T-cell (primary cell): ENCODE data around the gene ERN1. TPM values are rescaled to one million over a fixed set of nuclear protein-coding genes. Genes with fewer than 3 reads are reported as not detected.

ENCODE experiments used
- ATAC-seq, 4 experiments: fragments of 200-7000 bp in 3 of 4; fragments of 150-1000 bp in 1 of 4; cut with Tn5 transposase; replicated peaks in 1 of 4; 1 replicate in 3 of 4; 2 replicates in 1 of 4; pipeline ENCODE4 v1.10.0; 2021; ENCODE audit warnings: moderate library complexity in 3 of 4, mild to moderate bottlenecking in 2 of 4, moderate number of reproducible peaks in 1 of 4
- CTCF ChIA-PET, 2 donors: fragments of 300-600 bp; sonication (Branson Sonifier 250); formaldehyde crosslinking; loops; one replicate each; lab custom pipeline; 2022; ENCODE audit warnings: antibody characterized with exemption in 2 of 2; lab: Charles Lee
- POLR2A ChIA-PET, 2 donors: fragments of 300-600 bp; sonication (Branson Sonifier 250); formaldehyde crosslinking; loops; one replicate each; lab custom pipeline; 2022; ENCODE audit warnings: antibody characterized with exemption in 2 of 2; lab: Charles Lee
- DNase-seq, 35 experiments: peaks; one replicate each; pipeline versions ENCODE4 v3.0.0 to v3.0.0-alpha.2; 2013 to 2023
- H3K27ac ChIP-seq: one replicate; pipeline ENCODE4 v1.5.1; 2013; ENCODE audit warnings: low read length
- H3K27me3 ChIP-seq, 2 experiments: replicated peaks in 1 of 2; 1 replicate in 1 of 2; 2 replicates in 1 of 2; pipeline versions ENCODE4 v1.6.1 to v1.7.0; 2013; ENCODE audit warnings: low read length in 1 of 2, mixed read lengths in 1 of 2; ENCODE audit not compliant: control insufficient read depth in 2 of 2, insufficient read depth in 2 of 2; ENCODE audit errors: extremely low read depth in 1 of 2
- H3K36me3 ChIP-seq, 2 donors: 1 replicate in 1 of 2; 2 replicates in 1 of 2; pipeline versions ENCODE4 v1.6.1 to v1.7.0; 2013; ENCODE audit warnings: low read length in 1 of 2; ENCODE audit not compliant: control insufficient read depth in 2 of 2, insufficient read depth in 1 of 2; ENCODE audit errors: extremely low read depth in 1 of 2
- H3K4me1 ChIP-seq, 2 experiments: 1 replicate in 1 of 2; 2 replicates in 1 of 2; pipeline versions ENCODE4 v1.6.1 to v1.7.0; 2013; ENCODE audit warnings: low read length in 2 of 2, mixed read lengths in 1 of 2; ENCODE audit not compliant: insufficient read depth in 2 of 2, control insufficient read depth in 1 of 2; ENCODE audit errors: extremely low read depth in 1 of 2
- H3K4me3 ChIP-seq, 2 donors: 1 replicate in 1 of 2; 2 replicates in 1 of 2; pipeline versions ENCODE4 v1.5.1 to v1.7.0; 2013; ENCODE audit warnings: mild to moderate bottlenecking in 2 of 2, low read length in 1 of 2, moderate library complexity in 1 of 2; ENCODE audit not compliant: control insufficient read depth in 1 of 2; ENCODE audit errors: extremely low read depth in 1 of 2
- H3K9me3 ChIP-seq: 2 replicates; pipeline ENCODE4 v1.7.0; 2013
- H3K27ac Mint-ChIP-seq, 2 donors: one replicate each; pipeline ENCODE4 v1.8.0; 2020 to 2021; ENCODE audit warnings: mild to moderate bottlenecking in 2 of 2, mixed read lengths in 2 of 2
- H3K27me3 Mint-ChIP-seq, 2 donors: one replicate each; pipeline ENCODE4 v1.8.0; 2021 to 2022; ENCODE audit warnings: mixed read lengths in 2 of 2
- H3K36me3 Mint-ChIP-seq: one replicate; pipeline ENCODE4 v1.8.0; 2021; ENCODE audit warnings: mixed read lengths
- H3K4me1 Mint-ChIP-seq, 3 donors: one replicate each; pipeline ENCODE4 v1.8.0; 2020 to 2022; ENCODE audit warnings: mixed read lengths in 3 of 3, mild to moderate bottlenecking in 1 of 3
- H3K4me3 Mint-ChIP-seq, 3 donors: one replicate each; pipeline ENCODE4 v1.8.0; 2020 to 2022; ENCODE audit warnings: mild to moderate bottlenecking in 3 of 3, mixed read lengths in 3 of 3, moderate library complexity in 3 of 3
- H3K9me3 Mint-ChIP-seq, 3 donors: one replicate each; pipeline ENCODE4 v1.8.0; 2020 to 2022; ENCODE audit warnings: mixed read lengths in 3 of 3
- WGBS: methylation state at CpG from one replicate; pipeline ENCODE4 v1.1.5; 2013; ENCODE audit warnings: missing lambda C conversion rate; ENCODE audit not compliant: insufficient coverage; 5-methylcytosine and 5-hydroxymethylcytosine counted together
- total RNA-seq, 35 experiments: library from RNA in 6 of 35; stranded (reverse) in 6 of 35; fragments of 120-200 nt in 1 of 35; gene quantifications; one replicate each; pipeline versions ENCODE4 v1.2.1 to v1.2.4 and lab custom pipeline; 2013 to 2026

ERN1 gene
- total RNA-seq, 5 donors from 2014 or later (not counting 1 experiment from before 2014, with no cell fraction given): 71.2 to 146 (median 112) TPM

GRCh38 chr17:64063088-64063487 is 66.9 kb downstream of the ERN1 start:
- peaks cover 8 to 77% of the 10 kb centered on the region in 2 experiments for H3K4me1 ChIP-seq
- DNase-seq (peak in 5 of 35 experiments; percentile 13 to 37 (median 24)), ATAC-seq (no peak)
- H3K36me3 ChIP-seq: peaks cover 3 to 69% of the 10 kb centered on the region in 2 donors
- H3K27me3 ChIP-seq: no peaks in the 10 kb centered on the region
- ChIA-PET POLR2A (interaction anchor here in 1 of 2 donors (0.7 kb wide), 1 partner anchor 34 kb away, joined by 5 read pairs; no protein-coding TSS in a partner anchor), CTCF (interaction anchor here (0.7 to 4.6 kb wide), 17 partner anchors 12 to 219 kb away, joined by 3 to 107 read pairs (median 5); partner anchors contain the start of gene ERN1 (in 1 of the 2))
- Mint-ChIP-seq H3K4me3 (peak overlapping the region in 2 of 3 donors; percentile 66 to 86), H3K27me3 (no peaks in the 10 kb centered on the region), H3K27ac (peak overlapping the region; percentile 49 to 96), H3K4me1 (peaks cover 6 to 98% (median 69%) of the 10 kb centered on the region in 3 donors), H3K9me3 (no peaks in the 10 kb centered on the region), H3K36me3 (peaks cover 80% of the 10 kb centered on the region)
- H3K4me3 ChIP-seq: peak overlapping the region in 1 of 2 donors; percentile 51
- WGBS: no CpG with 5 or more reads among the region's 5 CpGs
- peak overlapping the region; percentile 68 for H3K27ac ChIP-seq
- no peaks in the 10 kb centered on the region for H3K9me3 ChIP-seq

- no peak overlapping the region for H3K4me3 Mint-ChIP-seq
- CTCF ChIA-PET: interaction anchor here (0.5 to 4.6 kb wide), 6 partner anchors 21 to 142 kb away, joined by 3 to 107 read pairs (median 3); partner anchors contain the start of gene ERN1 (in 1 of the 2)
- no peak overlapping the region for H3K4me3 ChIP-seq
- ATAC-seq (no peak), DNase-seq (no peak)
- peaks cover 3 to 66% of the 10 kb centered on the region in 2 donors for H3K36me3 ChIP-seq
- H3K36me3 Mint-ChIP-seq: peaks cover 80% of the 10 kb centered on the region
- H3K27me3 Mint-ChIP-seq: no peaks in the 10 kb centered on the region
- 63% methylated on average over 5 of the region's 5 CpGs for WGBS
- no peaks in the 10 kb centered on the region for H3K9me3 Mint-ChIP-seq
- peaks cover 3 to 72% of the 10 kb centered on the region in 2 experiments for H3K4me1 ChIP-seq
- H3K27ac ChIP-seq: peak overlapping the region; percentile 68
- H3K27me3 ChIP-seq: no peaks in the 10 kb centered on the region
- POLR2A ChIA-PET: interaction anchor here (0.5 to 0.6 kb wide), 2 partner anchors 9 to 33 kb away, joined by 3 to 7 read pairs; no protein-coding TSS in a partner anchor
- H3K27ac Mint-ChIP-seq: peak overlapping the region; percentile 44 to 82
- peaks cover 14 to 97% (median 58%) of the 10 kb centered on the region in 3 donors for H3K4me1 Mint-ChIP-seq
- no peaks in the 10 kb centered on the region for H3K9me3 ChIP-seq
These were observed 68.6 kb downstream of the ERN1 start for GRCh38 chr17:64061178-64061898.

- peak overlapping the region; percentile 42 to 82 for H3K27ac Mint-ChIP-seq
These were observed 69.6 kb downstream of the ERN1 start for GRCh38 chr17:64060331-64060730.

DNA sequence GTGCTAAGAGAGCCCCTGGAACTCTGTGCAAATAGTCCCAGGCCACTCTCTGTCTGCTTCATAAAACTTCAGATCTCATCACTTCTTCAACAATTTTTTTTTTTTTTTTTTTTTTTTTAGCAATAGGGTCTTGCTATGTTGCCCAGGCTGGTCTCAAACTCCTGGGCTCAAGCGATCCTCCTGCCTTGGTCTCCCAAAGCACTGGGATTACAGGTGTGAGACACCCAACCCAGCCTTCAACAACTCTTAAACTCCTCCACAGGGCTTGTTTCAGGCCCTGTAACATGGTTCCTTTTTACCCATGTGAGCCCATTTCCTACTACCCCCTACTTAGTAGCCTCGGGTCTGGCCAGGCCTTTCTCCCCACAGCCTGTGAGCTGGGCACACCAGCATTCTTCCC is 70.2 kb downstream of the ERN1 start:
- H3K9me3 Mint-ChIP-seq: no peaks in the 10 kb centered on the region
- H3K4me3 Mint-ChIP-seq: peak overlapping the region in 2 of 3 donors; percentile 6 to 13
- ATAC-seq (no peak), DNase-seq (no peak)
- Histone ChIP-seq H3K9me3 (no peaks in the 10 kb centered on the region), H3K4me1 (peaks cover 3 to 66% of the 10 kb centered on the region in 2 experiments), H3K36me3 (peaks cover 5 to 70% of the 10 kb centered on the region in 2 donors), H3K27ac (peak overlapping the region; percentile 25), H3K4me3 (no peak overlapping the region), H3K27me3 (no peaks in the 10 kb centered on the region)
- POLR2A ChIA-PET: interaction anchor here in 1 of 2 donors (0.5 kb wide), 1 partner anchor 99 kb away, joined by 5 read pairs; no protein-coding TSS in a partner anchor
- 100% methylated on average over 2 of the region's 2 CpGs for WGBS
- CTCF ChIA-PET: interaction anchor here (0.7 to 1.9 kb wide), 3 partner anchors 39 to 1761 kb away, joined by 4 to 5 read pairs (median 5); partner anchors contain the start of gene ICAM2 (in 1 of the 2)
- H3K27me3 Mint-ChIP-seq: no peaks in the 10 kb centered on the region
- H3K4me1 Mint-ChIP-seq: peaks cover 19 to 95% (median 49%) of the 10 kb centered on the region in 3 donors
- peak overlapping the region; percentile 42 to 82 for H3K27ac Mint-ChIP-seq
- peaks cover 83% of the 10 kb centered on the region for H3K36me3 Mint-ChIP-seq

More at GRCh38 chr17:64060331-64060730, 69.6 kb downstream of the ERN1 start:
- H3K27me3 Mint-ChIP-seq: no peaks in the 10 kb centered on the region
- peaks cover 81% of the 10 kb centered on the region for H3K36me3 Mint-ChIP-seq
- peak overlapping the region in 2 of 3 donors; percentile 6 to 14 for H3K4me3 Mint-ChIP-seq
- DNase-seq: no peak
- CTCF ChIA-PET: interaction anchor here in 1 of 2 donors (0.6 to 1.9 kb wide), 4 partner anchors 40 to 171 kb away, joined by 3 to 5 read pairs (median 4); partner anchors contain the start of gene ICAM2
- POLR2A ChIA-PET: interaction anchor here in 1 of 2 donors (0.5 to 0.6 kb wide), 2 partner anchors 46 to 99 kb away, joined by 3 to 5 read pairs; no protein-coding TSS in a partner anchor
- Histone ChIP-seq H3K9me3 (no peaks in the 10 kb centered on the region), H3K27ac (peak overlapping the region; percentile 11), H3K4me1 (peaks cover 3 to 71% of the 10 kb centered on the region in 2 experiments), H3K36me3 (peaks cover 5 to 70% of the 10 kb centered on the region in 2 donors), H3K4me3 (no peak overlapping the region), H3K27me3 (no peaks in the 10 kb centered on the region)
- H3K4me1 Mint-ChIP-seq: peaks cover 19 to 96% (median 53%) of the 10 kb centered on the region in 3 donors
- no peaks in the 10 kb centered on the region for H3K9me3 Mint-ChIP-seq
- no peak for ATAC-seq
- WGBS: 60% methylated on average over 1 of the region's 5 CpGs

DNA sequence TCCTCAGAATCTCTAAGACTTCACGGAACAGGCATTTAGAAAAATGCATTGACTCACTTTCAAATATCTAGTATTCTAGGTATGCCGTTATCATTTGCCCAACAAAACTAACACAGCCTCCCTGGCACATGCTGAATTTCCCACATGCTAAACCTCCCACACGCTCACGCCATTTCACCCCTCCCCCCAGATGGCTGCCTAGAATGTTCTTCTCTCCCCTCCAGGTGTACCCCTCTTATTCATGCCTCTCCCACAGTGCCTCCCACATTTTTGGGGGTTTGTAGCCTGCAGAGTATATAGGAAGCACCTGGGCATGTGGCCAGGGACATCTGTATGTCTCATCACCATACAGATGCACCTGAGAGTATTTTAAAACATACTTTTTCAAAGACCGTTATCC is 71.3 kb downstream of the ERN1 start:
- Mint-ChIP-seq H3K27ac (peak overlapping the region; percentile 17 to 82), H3K4me1 (peaks cover 19 to 88% (median 38%) of the 10 kb centered on the region in 3 donors), H3K36me3 (peaks cover 77% of the 10 kb centered on the region), H3K9me3 (no peaks in the 10 kb centered on the region), H3K4me3 (no peak overlapping the region), H3K27me3 (no peaks in the 10 kb centered on the region)
- Histone ChIP-seq H3K27me3 (no peaks in the 10 kb centered on the region), H3K36me3 (peaks cover 5 to 71% of the 10 kb centered on the region in 2 donors), H3K4me3 (no peak overlapping the region), H3K9me3 (no peaks in the 10 kb centered on the region), H3K27ac (no peak overlapping the region), H3K4me1 (peaks cover 3 to 55% of the 10 kb centered on the region in 2 experiments)
- 94% methylated on average over 4 of the region's 5 CpGs for WGBS
- ChIA-PET CTCF (interaction anchor here in 1 of 2 donors (1.9 kb wide), 1 partner anchor 75 kb away, joined by 5 read pairs; no protein-coding TSS in a partner anchor), POLR2A (interaction anchor here in 1 of 2 donors (0.6 kb wide), 1 partner anchor 16 kb away, joined by 3 read pairs; no protein-coding TSS in a partner anchor)
- ATAC-seq (no peak), DNase-seq (no peak)
